HL-60 (cell line): ENCODE measurements around the gene AMER1.

Experiments used
- DNase-seq, 2 experiments: peaks; one replicate each; pipeline ENCODE4 v3.0.0-alpha.2; 2010 to 2020; ENCODE audit warnings: low read depth in 1 of 2, low spot score in 1 of 2
- H3K27ac ChIP-seq: fragments of 250-450 bp; sonication (Bioruptor Pico); replicated peaks from 2 replicates; pipeline ENCODE4 v1.5.1; 2020; ENCODE audit warnings: mild to moderate bottlenecking, moderate library complexity
- H3K27me3 ChIP-seq: fragments of 250-450 bp; sonication (Bioruptor Pico); 2 replicates; pipeline ENCODE4 v1.5.1; 2021; ENCODE audit warnings: mild to moderate bottlenecking, moderate library complexity; ENCODE audit not compliant: insufficient read depth, poor library complexity, severe bottlenecking
- H3K4me3 ChIP-seq: replicated peaks from 2 replicates; pipeline ENCODE4 v1.5.1; 2011; ENCODE audit warnings: mild to moderate bottlenecking, control low read depth, low read length; ENCODE audit not compliant: insufficient read depth
- CTCF ChIP-seq: IDR thresholded peaks from one replicate; pipeline ENCODE4 v1.5.1; 2011; ENCODE audit warnings: low read length, control low read depth, inconsistent platforms; ENCODE audit not compliant: insufficient read depth
- GABPA ChIP-seq: IDR thresholded peaks from 2 replicates; pipeline ENCODE4 v1.6.1; 2012; ENCODE audit warnings: low read depth
- POLR2AphosphoS5 ChIP-seq: IDR thresholded peaks from 2 replicates; pipeline ENCODE4 v1.6.1; 2012; ENCODE audit warnings: low read depth
- REST ChIP-seq: IDR thresholded peaks from 2 replicates; pipeline ENCODE4 v1.6.1; 2012; ENCODE audit warnings: low read depth; ENCODE audit not compliant: insufficient replicate concordance
- SPI1 ChIP-seq: IDR thresholded peaks from 2 replicates; pipeline ENCODE4 v1.6.1; 2012; ENCODE audit warnings: low read depth, mild to moderate bottlenecking, borderline replicate concordance

Gene AMER1

GRCh38 chrX:64204252-64204651, 1.3 kb downstream of the AMER1 start:
- no peak overlapping the region for H3K27ac ChIP-seq
- DNase-seq, result no peak

GRCh38 chrX:64202808-64203325, 2.6 kb downstream of the AMER1 start:
- TF ChIP-seq CTCF (no peak), POLR2AphosphoS5 (no peak), REST (no peak), GABPA (no peak), SPI1 (no peak)
- Histone ChIP-seq H3K27me3 (no peaks in the 10 kb centered on the region), H3K27ac (no peak overlapping the region), H3K4me3 (no peak overlapping the region)
- no peak for DNase-seq

More at GRCh38 chrX:64204252-64204651, 1.3 kb downstream of the AMER1 start:
- Histone ChIP-seq H3K27me3 (no peaks in the 10 kb centered on the region), H3K4me3 (peak overlapping the region; percentile 57)
- TF ChIP-seq POLR2AphosphoS5, result no peak
- no peak for TF ChIP-seq REST
- TF ChIP-seq GABPA, result no peak

- Histone ChIP-seq H3K27me3 (no peaks in the 10 kb centered on the region), H3K4me3 (no peak overlapping the region), H3K27ac (no peak overlapping the region)
- no peak for DNase-seq
- no peak for TF ChIP-seq CTCF
- TF ChIP-seq GABPA, result no peak
- TF ChIP-seq REST, result no peak
- TF ChIP-seq SPI1, result no peak
- TF ChIP-seq POLR2AphosphoS5, result no peak
These were observed 7.5 kb downstream of the AMER1 start for GRCh38 chrX:64198036-64198435.

GRCh38 chrX:64196606-64197005, 8.9 kb downstream of the AMER1 start:
- Histone ChIP-seq H3K27me3 (no peaks in the 10 kb centered on the region), H3K4me3 (no peak overlapping the region), H3K27ac (no peak overlapping the region)
- no peak for TF ChIP-seq GABPA
- no peak for TF ChIP-seq REST
- no peak for TF ChIP-seq SPI1
- no peak for TF ChIP-seq POLR2AphosphoS5
- no peak for TF ChIP-seq CTCF
- no peak for DNase-seq
